Left renal cortex interstitium (tissue), 4 donors: ENCODE results near the gene TBL1XR1. TPM values are rescaled to one million over a fixed set of nuclear protein-coding genes. Genes with fewer than 3 reads are reported as not detected.
"Not testable (repeated sequence)": the region's sequence is repeated elsewhere in the genome, so short reads cannot be mapped to it uniquely, and the experiment has no call there.

Experiments
- DNase-seq, 4 donors: peaks; one replicate each; pipeline ENCODE4 v3.0.0-alpha.2; 2013; ENCODE audit warnings: low read depth in 4 of 4, low spot score in 2 of 4, missing footprints in 1 of 4
- polyA plus RNA-seq, 4 donors: library from polyadenylated mRNA; unstranded; fragments of 120-200 nt; gene quantifications; one replicate each; pipeline ENCODE4 v1.2.1, GENCODE V29; 2013; ENCODE audit not compliant: insufficient read length in 4 of 4

TBL1XR1 gene
- polyA plus RNA-seq, 4 donors = 128 to 171 (median 139) TPM

DNA sequence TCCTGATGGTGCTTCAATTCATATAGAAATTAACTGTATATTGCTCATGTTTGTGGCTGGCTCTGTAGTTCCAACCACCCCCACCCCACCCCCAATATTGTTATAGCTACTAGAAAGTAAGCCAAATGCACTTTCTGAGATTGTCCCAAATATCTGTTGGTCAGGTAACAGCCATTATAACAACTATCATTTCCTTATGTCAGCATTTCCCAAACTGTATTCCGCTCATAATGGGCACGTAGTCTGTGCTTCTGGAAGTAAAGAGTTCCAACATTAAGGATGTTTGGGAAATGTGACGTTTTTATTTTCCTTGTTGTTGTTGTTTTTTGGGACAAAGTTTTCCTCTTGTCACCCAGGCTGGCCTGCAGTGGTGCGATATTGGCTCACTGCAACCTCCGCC lies 12.2 kb upstream of the TBL1XR1 start:
- DNase-seq = no peak

DNA sequence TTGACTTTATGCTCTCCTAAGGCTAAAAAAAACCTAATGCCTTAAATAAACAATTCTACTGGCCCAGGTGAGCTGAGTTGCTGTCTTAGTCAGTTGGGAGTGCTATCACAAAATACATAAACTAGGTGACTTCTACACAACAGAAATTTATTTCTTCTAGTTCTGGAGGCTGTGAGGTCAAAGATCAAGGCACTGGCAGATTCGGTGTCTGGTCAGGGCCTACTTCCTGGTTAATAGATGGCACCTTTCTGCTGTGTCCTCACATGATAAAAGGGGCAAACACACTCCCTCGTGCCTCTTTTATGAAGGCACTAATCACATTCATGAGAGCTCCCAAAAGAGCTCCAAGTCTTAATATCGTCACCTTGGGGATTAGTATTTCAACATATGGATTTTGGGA lies 11.5 kb upstream of the TBL1XR1 start:
- no peak for DNase-seq

DNA sequence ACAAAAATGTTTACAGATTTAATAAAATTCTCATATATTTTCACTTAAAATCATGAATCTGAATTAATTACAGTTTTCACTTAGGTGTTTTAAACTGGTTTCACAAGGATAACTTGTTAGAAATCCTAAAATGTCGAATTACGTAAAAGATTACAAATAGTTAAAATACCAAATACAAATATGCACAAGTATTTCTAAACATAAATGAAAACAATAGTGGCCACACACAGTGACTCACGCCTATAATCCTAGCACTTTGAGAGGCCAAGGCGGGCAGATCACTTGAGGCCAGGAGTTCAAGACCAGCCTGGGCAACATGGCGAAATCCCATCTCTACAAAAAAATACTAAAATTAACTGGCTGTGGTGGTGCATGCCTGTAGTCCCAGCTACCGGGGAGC lies 10.9 kb upstream of the TBL1XR1 start:
- DNase-seq = no peak

DNA sequence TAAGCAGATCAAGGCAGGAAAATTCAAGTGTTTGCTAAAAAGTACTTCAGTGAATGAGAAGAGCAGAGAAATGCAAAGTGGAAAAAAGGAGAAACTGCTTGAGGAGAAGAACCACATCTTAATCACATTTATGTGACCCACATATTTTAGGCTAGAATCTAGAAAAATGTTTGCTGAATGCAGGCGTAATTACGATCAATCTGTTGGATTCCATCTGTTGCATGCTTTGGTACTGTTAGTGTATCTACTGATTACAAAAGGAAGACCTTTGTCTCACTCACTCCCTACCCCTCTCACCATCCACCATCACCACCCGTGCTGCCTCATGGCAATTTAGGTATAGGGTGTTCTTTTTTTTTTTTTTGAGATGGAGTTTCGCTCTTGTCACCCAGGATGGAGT lies 9.7 kb upstream of the TBL1XR1 start:
- no peak for DNase-seq

DNA sequence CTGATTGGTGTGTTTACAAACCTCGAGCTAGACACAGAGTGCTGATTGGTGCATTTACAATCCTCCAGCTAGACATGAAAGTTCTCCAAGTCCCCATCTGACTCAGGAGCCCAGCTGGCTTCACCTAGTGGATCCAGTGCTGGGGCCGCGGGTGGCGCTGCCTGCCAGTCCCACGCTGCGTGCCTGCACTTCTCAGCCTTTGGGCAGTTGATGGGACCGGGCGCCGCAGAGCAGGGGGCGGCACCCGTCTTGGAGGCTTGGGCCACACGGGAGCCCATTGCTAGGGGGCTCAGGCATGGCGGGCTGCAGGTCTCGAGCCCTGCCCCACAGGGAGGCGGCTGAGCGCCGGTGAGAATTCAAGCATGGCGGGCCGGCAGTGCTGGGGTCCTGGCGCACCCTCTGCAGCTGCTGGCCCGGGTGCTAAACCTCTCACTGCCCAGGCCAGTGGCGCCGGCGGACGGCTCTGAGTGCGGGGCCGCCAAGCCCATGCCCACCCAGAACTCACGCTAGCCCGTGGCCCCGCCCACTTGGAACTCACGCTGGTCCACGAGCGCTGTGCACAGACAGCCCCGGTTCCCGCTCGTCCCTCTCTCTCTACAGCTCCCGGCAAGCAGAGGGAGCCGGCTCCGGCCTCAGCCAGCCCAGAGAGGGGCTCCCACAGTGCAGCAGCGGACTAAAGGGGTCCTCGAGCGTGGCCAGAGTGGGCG lies 6.6 kb upstream of the TBL1XR1 start:
- no peak for DNase-seq

DNA sequence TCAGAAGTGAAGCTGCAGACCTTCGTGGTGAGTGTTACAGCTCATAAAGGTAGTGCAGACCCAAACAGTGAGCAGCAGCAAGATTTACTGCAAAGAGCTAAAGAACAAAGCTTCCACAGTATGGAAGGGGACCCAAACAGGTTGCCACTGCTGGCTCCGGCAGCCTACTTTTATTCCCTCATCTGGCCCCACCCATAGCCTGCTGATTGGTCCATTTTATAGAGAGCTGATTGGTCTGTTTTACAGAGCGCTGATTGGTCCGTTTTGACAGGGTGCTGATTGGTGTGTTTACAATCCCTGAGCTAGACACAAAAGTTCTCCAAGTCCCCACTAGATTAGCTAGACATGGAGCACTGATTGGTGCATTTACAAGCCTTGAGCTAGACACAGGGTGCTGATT lies 5.7 kb upstream of the TBL1XR1 start:
- DNase-seq = not testable (repeated sequence)

DNA sequence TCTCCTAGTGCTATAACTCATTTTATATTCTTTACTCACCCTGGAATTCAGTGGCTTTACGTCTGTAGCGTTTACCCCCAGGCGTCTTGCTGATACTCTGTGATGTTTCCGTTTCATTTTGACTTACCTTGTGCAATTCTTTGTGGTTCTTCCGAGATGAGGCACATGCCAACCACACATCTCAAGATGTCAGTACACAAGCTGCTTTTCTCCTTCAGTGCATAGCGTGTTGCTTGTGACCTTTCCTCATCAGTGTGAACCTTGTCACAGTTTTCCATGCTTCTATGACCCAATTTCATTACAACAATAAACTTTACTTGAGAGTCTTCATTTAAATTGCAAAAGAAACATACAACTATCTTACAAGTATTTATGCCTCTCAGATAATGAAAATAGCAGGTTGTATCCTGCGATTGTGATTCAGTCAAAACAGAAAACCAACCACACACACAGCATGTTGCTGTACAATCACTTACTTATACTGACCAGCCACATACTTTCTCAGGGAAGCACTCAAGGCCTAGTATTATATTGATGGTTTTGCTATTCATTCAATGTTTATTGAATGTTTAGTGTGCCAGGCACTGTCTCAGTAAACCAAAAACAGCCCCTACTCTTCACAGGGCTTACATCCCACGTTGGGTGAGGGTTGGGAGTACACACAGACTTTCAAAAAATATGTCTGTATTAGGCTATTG lies 4.6 kb upstream of the TBL1XR1 start:
- no peak for DNase-seq

DNA sequence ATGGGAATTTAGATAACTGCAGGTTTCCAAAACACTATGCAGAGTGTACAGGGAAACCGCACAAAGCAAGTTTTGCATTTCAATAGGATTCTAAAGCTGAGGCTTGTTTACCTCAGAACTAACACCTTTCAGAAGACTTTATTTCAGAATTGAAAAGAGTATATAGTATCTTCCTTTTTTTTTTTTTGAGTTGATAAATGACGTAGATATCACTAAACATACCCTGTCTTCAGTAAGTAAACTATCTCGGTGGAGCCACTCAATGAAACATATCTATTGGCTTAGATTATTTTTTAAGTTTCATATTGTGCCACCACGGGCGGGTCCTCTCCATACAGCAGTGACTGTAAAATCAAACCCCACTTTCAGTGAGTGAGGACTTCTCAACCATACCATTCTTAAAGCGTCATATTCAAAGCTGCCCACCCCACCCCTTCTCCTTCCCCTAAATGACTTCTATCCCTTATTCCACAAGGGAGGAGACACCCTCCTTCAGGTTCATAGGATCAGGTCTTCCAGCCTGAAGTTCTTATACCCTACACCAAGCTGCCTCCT lies 2.0 kb upstream of the TBL1XR1 start:
- no peak for DNase-seq

DNA sequence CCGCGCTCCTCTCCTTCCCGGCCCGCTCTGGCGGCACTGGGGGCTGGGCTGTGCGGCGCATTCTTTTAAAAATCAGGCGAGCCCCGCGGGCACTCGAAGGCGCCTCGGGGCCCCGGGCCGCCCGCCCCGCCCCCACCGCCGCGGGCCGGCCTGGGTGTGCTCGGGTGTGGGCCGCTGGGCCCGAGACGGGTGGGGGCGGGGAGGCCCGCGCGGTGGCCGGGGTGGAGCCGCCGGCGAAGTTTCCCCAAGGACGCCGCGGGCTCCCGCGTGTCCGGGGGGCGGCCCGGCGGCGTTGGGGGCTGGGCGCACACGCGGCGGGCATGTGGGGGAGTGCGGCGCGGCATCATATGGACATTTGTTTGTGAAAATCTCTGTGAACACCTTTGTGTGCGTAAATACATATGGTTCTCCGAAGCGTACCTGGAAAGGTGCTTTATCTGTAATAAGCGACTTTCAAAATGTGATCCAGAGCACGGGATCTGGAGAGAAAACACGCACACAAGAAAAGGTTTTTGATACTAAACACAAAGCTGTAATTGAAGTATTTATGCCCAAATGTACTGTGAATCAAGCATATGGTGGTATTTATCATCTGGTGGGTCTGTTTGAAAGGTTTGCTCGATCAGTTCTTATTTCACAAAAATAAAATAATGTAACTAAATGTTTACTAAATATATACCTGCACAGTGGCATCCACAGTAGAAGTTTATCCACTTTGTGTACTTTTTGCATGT lies 612 bp upstream of the TBL1XR1 start:
- DNase-seq = peak in 1 of 4 donors; percentile 32

DNA sequence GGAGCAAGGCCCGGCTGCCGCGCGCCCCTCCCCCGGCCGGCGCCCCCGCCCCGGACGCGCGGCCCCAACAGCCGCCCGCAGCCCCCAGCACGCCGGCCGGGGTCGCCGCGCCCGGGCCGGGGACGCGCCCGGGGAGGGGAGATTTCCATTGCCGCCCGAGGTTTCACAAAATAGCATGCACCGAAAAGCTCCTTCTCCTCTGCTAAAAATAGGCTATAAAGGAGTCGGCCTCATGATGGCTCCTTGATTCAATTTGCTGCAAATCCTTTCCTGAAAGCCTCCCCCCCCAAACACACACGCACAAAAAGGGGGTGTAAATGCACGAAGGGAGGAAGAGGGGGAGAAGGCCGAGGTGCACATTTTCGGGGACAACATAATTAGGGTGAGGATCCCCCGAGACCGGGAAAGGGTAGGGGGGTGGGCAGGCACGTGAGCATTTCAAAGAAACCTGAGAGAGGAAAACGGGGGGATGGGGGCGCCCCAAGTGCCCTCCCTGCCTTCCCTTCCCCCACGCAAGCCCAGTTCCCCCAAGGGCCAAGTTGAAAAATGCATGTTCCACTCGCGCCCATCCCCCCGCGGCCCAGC lies 734 bp downstream of the TBL1XR1 start:
- DNase-seq = peak in 2 of 4 donors; percentile 48 to 52

DNA sequence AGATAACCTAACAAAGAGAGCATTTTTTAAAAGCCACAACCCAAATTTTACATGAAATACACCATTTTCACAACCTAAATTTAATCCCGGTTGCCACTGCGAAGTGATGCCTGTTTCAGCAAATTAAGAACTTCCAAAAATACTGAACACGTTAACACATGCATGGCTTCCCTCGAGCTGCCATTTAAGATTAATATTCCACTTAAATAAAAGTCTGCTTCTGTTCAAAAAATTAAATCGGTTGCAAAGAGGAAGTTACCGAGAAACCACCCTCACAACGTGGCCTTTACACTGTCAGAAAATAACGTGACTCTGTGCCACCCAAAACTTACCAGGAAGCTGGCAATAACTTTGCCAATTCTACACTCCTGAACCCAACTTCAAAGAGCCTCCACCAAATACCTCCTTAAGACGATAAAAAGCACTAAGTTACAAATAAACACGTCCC lies 1.2 kb downstream of the TBL1XR1 start:
- DNase-seq = no peak

DNA sequence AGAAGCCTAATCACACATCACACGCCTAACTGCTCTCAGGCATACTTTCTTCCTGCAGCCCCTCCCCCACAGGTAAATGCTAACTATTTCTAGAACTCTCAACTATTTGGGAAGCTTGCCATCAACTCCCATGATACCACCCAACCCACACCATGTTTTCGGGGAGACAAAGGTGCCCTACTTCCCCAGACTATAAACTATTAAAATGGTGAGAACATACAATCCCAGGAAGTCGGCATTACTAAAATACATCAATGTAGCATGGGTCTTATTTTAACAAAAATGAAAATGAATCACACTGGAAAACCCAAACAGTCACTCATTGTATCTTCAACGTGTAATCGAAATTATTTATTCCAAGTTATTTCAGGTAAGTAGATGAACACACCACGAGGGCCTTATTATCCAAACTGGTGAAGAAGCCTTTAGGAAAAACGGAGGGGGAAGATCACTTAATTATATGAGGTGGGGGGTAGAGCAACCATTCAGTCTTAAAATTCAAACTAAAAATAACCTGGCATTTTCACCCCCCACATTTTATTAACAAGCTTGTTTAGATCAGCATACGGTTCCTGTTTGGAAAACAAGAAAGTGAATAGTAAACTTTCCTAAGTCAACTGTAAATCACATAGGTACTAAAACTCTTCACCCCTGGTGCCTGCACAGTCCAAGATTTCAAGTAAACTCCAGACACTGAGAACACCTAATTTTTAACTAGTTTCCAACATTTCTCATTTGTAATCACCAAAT lies 1.9 kb downstream of the TBL1XR1 start:
- DNase-seq = peak in 3 of 4 donors; percentile 50 to 76 (median 66)

DNA sequence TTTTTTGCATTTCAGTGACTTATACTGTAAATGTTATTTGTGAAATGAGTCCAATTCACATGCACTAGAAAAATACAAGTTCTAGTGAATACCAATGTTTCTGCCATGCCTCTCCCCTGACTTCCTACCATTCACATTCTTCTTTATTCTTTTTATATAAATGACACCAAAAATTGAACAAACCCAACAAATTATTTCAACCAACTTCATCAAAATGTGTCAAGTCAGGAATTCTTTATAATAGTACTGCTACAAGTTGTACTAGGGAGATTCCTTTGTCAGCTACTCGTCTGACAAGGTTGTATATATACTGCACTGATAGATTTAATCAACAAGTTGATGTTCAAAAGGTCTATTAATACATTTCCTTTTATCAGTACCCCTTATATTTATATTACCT lies 3.0 kb downstream of the TBL1XR1 start:
- no peak for DNase-seq

DNA sequence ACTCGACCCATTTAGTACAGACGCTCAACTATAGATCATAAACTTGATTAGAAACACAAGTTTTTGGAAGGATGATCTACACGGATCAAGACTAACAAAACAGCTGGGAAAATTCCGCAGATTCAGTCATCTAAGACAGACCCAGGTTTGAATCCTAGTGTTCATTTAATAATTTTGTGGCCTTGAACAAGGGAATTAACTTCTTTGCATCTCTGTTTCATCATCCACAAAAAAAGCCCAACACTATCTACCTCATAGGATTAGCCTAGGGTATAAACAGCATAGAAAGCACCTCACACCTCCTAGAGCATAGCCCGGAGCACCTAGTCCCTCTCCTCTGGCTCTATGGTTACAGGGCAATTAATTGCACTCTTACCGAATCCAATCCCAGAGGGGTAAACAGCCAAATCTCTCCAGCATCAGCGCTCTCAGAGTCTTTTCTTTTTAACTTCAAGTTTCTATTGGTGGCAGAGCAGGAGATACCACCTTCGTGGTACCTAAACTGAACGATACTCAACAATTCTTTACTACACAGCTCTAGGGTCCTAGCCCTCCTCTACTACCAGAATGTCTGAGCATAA lies 3.5 kb downstream of the TBL1XR1 start:
- no peak for DNase-seq

DNA sequence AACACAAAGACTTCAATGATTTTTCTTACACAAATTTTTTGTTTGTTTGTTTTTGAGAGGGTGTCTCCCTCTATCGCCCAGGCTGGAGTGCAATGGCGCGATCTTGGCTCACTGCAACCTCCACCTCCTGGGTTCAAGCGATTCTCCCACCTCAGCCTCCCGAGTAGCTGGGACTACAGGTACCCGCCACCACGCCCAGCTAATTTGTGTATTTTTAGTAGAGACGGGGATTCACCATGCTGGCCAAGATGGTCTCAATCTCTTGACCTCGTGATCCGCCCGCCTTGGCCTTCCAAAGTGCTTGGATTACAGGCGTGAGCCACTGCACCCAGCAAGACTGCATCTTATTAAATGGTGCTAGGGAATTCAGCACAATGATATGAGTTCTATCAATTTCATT lies 4.0 kb downstream of the TBL1XR1 start:
- not testable (repeated sequence) for DNase-seq

DNA sequence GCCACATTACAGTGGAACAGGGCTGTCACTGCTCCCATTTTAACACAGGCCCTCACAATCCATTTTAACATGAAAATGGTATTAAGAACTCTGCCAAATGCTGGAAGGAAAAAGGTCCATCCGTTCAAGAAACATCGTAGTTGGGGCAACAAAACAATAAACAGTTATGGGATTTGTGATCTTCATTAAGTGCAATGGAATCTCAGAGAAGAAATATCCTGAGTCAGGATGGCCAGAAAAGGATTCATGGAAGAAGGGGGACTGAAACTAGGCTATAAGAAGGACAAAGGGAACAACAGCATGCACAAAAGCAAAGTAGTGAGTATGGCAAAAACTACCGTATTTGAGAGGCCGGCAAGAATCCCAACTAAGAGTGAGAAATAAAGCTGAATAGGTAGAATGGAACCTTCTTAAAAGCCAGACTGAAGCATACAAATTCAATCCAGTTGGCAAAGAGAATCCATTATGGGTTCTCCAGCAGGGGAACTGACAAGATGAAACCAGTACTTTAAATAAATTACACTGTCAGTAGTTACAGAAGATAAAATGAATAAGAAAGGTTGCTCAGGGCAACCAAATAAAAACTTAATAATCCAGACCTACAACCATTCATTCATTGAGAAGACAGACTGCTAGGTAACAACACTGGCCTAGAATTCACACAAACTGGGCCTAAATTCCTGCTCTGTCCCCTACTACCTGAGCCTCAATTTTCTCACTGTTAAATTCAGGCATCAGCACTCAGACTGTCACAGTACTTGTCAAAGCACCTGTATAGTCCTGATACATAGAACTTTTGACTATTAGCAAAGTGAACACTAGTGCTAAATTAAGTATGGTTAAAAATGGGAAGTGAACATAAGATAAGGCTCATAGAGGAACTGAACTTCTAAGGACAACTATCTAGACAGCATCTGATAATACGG lies 6.3 kb downstream of the TBL1XR1 start:
- no peak for DNase-seq

DNA sequence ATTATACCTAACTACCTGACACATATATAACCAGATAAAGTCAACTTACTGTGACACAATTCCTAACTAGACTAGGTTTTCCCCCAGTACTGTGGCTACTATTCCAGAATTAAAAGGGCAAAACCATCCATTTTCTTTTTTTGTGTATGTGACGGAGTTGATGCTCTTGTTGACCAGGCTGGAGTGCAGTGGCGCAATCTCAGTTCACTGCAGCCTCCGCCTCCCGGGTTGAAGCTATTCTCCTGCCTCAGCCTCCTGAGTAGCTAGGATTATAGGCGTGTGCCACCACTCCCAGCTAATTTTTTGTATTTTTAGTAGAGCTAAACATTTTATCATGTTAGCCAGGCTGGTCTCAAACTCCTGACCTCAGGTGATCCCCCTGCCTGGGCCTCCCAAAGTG lies 7.1 kb downstream of the TBL1XR1 start:
- not testable (repeated sequence) for DNase-seq

DNA sequence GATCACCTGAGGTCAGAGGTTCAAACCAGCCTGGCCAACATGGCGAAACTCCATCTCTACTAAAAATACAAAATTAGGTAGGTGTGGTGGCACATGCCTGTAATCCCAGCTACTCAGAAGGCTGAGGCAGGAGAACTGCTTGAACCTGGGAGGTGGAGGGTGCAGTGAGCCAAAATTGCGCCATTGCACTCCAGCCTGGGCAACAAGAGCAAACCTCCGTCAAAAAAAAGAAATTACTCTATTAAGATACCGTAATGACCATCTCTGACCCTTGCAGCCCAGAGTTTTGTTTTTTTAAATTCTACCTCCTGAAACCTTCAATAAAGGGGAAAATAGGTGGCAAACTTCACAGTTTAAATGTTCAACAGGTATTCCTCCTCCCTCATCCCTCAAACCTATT lies 9.0 kb downstream of the TBL1XR1 start:
- not testable (repeated sequence) for DNase-seq

DNA sequence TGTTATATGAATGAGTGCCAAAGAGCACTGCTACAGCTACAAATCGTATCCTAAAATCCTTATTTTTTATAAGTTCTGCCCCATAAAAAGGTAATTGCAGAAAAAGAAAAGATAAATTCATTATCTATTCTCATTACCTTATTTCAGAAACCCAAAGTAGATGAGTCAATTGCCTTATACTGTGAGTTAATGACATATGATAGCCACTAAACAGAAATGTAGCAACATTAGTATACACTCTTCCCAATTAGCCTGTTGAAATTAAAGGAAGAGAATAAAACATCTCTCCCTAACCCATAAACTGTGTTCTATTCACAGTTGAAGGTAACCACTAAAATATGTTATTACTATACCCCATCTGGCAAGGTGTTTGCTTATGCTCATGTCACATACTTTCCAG lies 11.0 kb downstream of the TBL1XR1 start:
- DNase-seq = no peak
